GM18867 (cell line): ENCODE data around the gene GPR78.

ENCODE experiments used
- ATAC-seq: cut with Tn5 transposase; IDR thresholded peaks from one replicate; pipeline ENCODE4 v1.9.1; 2021; ENCODE audit warnings: mild to moderate bottlenecking, moderate library complexity; ENCODE audit not compliant: unreplicated experiment

The GPR78 gene

GRCh38 chr4:8597319-8597718 lies 17.1 kb downstream of the GPR78 start:
- ATAC-seq = no peak

- ATAC-seq = no peak
Observed at GRCh38 chr4:8597791-8598190, 17.6 kb downstream of the GPR78 start.

DNA sequence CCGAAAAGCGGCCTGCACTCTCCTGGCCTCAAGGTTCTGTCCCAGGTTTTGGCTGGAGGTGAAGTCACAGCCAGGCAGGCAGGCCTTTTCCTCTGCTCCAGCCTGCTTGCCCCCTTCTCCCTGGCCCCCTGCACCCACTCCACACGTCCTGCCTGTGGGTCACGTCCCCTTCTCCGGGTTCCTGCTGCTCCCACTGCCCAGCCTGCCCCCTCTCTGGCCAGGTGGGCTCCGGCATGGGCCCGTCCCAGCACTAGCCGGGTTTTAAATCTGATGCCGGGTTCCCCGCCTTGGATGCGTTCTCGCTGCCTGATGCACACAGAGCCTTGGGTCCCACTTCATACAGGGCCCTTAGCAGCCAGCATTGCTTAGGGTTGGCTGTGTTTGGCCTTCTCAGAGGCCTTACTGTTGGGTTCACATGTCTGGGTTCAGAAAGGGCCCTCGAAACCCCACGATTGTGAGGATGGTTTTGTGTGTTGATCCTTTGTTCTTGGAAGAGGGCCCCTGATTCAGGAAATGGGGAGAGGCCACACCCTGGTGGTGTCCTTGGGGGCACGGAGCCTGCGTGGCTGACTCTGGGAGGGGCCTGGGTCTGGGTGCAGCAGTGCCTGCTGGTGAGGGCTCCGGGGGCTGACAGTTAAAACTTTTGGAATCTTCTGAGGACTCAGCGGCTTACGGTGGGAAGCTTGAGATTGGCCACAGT lies 18.3 kb downstream of the GPR78 start:
- ATAC-seq = no peak

- ATAC-seq = no peak
Observed at GRCh38 chr4:8599091-8599460, 18.9 kb downstream of the GPR78 start.

- no peak for ATAC-seq
Observed at GRCh38 chr4:8599657-8600056, 19.5 kb downstream of the GPR78 start.

DNA sequence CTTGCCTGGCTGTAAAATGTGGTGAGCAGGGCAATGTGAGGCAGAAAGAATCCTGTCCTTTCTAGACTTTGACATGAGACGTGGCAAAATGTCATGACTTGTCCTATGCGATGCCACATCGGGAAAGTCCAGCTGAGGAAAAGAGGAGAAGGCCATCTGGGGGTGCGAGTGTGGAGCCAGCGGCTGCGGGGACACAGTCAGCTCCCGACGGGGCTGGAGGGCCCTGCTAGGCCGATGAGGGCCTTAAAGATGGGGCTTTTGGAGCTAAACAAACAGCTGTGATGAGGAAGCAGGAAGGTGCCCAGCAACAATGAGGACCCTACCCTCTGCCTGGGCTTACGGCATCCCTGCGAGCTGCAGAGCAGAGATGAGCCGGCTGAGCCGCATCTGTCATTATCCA lies 20.1 kb downstream of the GPR78 start:
- ATAC-seq = no peak

GRCh38 chr4:8600686-8601085 lies 20.5 kb downstream of the GPR78 start:
- no peak for ATAC-seq

DNA sequence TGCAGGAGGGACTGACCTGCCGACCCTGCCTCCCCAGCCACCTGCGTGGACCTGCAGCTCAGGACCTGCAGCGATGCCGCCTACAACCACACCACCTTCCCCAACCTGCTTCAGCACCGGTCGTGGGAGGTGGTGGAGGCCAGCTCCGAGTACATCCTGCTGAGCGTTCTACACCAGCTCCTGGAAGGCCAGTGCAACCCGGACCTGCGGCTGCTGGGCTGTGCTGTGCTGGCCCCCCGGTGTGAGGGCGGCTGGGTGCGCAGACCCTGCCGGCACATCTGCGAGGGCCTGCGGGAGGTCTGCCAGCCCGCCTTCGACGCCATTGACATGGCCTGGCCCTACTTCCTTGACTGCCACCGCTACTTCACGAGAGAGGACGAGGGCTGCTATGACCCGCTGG lies 20.9 kb downstream of the GPR78 start:
- ATAC-seq = no peak

- no peak for ATAC-seq
Observed at GRCh38 chr4:8601556-8601955, 21.4 kb downstream of the GPR78 start.

GRCh38 chr4:8602686-8603430 lies 22.7 kb downstream of the GPR78 start:
- no peak for ATAC-seq

- ATAC-seq = no peak
Observed at GRCh38 chr4:8603931-8604330, 23.7 kb downstream of the GPR78 start.

- ATAC-seq = no peak
Observed at GRCh38 chr4:8605289-8605688, 25.1 kb downstream of the GPR78 start.

DNA sequence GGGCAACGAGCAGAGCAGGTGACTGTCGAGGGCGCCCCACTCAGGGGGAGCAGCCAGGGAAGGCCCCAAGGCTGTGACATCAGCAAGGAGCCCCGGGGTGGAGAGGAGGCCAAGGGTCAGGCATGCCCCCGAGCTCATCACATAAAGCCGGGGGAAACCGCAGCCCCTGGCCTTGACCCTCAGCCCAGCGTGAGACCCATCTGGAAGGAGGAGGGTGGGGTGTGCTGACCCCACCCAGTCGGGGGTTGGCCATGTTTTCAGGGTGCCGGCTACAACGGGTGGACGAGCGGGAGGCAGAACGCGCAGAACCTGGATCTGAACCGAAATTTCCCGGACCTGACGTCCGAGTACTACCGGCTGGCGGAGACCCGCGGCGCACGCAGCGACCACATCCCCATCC lies 26.3 kb downstream of the GPR78 start:
- no peak for ATAC-seq

DNA sequence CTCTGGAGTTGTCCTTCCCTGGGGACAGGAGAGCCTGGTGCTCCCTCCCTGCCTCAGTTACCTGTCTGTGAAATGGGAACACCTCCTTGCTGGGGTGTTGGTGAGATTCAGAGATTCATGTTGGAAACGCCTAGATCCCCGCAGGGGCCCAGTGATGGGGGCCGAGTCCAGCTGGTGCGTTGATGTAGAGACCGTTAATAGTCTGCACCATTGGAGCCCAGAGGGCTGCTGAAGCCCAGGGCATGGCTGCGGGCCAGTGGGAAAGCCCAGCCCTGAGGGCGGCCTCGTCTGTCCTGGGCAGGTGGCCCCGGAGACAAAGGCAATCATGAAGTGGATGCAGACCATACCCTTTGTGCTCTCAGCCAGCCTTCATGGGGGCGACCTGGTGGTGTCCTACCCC lies 26.8 kb downstream of the GPR78 start:
- ATAC-seq = no peak

DNA sequence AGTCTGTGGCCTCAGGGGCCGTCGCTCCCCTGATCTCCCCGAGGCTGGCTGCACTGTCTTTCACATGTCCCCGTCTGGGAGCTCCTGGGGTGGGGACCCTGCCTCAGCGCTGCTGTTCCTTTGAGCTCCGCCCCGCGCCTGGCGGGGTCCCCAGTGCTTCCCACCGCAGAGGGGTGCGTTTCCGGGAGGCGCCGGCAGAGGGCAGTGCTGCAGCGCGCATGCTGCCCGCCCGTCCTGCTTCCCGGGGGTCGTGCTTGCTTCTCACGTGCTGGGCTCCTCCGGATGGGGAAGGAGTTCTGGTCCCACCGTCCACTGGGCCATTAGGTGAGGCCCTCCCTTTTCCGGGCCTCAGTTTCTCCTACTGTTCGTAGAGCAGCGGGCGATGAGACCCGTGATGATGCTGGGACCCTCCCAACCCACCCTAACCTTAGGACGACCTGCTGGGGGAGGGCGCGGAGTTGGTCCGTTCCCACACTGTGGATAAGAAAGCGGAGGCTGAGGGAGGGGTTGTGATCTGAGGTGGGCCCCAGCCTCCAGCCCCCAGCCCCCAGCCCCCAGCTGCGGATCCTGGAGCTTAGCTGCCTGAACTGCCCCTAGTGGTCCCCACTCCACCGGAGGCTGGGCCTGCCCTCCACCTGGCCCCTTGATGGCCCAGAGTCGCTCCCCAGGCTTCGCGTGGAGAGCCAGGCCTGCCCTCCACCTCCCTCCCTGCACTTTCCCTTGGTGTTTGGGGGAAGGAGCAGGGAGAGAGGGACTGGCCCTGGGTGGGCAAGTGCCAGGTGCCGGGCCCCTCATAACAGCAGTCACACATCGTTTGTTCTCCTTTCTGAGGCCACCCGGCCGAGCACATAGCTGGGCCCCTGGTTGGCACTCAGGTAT lies 27.6 kb downstream of the GPR78 start:
- ATAC-seq = no peak

GRCh38 chr4:8608714-8609391 lies 28.7 kb downstream of the GPR78 start:
- no peak for ATAC-seq

DNA sequence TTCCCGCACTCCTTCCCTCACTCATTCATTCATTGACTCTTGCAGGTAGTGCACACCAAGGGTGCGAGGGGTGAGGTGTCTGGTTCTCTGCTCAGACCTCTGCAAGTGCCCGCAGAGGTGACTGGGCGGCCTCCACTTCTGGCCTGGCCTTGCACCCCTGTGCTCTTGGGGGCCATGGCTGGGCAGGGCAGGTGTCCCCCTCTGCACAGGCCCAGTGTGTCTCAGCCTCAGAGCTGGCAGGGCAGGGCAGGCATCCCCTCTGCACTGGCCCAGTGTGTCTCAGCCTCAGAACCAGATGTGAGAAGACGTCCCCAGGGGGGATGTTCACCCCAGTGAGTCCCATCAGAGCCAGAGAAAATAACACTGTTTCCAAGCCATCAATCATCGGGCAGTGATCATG lies 29.2 kb downstream of the GPR78 start:
- ATAC-seq = no peak

DNA sequence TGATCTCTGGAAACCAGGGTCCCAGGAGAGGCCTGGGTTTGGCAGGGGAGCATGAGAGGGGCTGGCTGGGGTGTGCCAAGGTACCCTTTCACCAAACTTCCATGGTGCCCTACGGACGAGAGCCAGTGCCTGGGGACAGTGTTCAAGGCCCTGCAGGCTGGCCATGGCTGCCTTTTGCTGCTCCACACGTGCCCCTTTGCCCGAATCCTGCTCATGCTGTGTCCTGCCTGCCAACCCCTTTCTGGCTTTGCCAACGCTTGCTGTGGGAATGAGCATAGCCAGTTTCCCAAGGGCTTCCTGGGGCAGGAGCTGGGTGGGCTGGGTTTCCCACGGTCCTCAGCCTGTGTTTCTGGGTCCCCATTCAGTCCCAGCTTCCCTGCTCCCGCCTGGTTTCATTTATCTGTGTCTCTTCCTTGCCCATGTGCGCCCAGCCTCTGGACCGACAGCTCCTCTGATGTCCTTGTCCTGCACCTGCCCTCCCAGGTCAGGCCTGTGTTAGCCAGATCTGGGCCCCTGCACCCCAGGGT lies 29.7 kb downstream of the GPR78 start:
- ATAC-seq = no peak

DNA sequence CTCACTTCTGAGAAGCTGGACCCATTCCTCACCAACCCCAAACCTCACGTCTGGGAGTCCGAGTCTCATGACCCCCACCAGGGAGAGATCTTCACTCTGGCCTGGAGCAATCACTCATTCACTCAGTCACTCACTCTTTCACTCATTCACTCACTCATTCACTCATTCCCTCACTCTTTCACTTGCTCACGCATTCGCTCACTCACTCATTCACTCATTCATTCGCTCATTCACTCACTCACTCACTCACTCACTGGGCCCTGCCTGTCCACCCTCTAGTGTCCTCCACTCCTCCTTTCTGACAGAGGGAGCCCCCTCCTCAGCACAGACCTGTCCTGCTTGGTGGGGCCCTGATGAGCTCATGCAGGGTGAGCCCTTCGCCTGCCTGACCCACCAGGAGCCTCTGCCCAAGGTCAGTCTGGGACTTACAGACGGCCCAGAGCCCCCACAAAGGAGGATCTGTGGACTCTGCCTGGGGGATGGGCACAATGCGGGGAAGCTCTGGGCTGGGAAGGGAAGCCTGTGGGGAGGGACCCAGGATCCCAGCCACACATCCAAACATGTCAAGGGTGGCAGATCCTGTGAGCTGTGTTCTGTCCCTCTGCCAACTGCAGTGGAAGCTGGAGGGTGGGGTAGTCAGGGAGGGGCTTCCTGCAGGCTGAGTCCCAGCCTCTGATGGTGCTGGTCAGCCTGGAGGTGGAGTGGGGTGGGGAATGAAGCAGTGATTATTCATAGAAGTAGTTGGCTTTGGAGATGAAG lies 30.8 kb downstream of the GPR78 start:
- no peak for ATAC-seq

- no peak for ATAC-seq
Observed at GRCh38 chr4:8612646-8613045, 32.5 kb downstream of the GPR78 start.
